ENCODE results near the gene TEX14.

DNA sequence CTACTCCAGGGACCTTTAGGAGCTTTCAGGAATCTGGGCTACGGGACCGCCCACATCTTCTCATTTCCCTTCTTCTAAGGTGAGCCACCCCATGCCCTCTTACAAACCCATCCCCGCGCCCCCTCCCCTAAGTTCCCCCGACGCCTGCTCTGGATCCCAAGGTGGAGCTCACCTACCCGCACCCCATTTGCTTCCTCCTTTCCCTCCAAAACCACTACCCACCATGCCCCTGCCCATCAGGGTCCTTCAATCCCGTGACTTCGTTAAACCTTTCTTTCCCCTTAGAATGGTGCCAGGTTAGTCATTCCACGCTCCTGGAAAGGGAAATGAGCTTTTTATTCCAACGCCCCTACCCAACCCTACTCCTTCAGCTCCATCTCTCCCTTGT lies 177.1 kb downstream of the TEX14 start:
- TF ChIP-seq POLR2A (IDR thresholded peaks at IDR 0.05; ENCODE audit: low read depth, low read length) (no peak), POLR2AphosphoS5 (IDR thresholded peaks at IDR 0.05; ENCODE audit: low read depth, low read length) (no peak), TAF1 (IDR thresholded peaks at IDR 0.05; ENCODE audit: low read depth, low read length) (no peak), SPI1 (IDR thresholded peaks at IDR 0.05; ENCODE audit: low read depth, low read length) (no peak)
